ENCODE data around the gene PCYT1A.

DNA sequence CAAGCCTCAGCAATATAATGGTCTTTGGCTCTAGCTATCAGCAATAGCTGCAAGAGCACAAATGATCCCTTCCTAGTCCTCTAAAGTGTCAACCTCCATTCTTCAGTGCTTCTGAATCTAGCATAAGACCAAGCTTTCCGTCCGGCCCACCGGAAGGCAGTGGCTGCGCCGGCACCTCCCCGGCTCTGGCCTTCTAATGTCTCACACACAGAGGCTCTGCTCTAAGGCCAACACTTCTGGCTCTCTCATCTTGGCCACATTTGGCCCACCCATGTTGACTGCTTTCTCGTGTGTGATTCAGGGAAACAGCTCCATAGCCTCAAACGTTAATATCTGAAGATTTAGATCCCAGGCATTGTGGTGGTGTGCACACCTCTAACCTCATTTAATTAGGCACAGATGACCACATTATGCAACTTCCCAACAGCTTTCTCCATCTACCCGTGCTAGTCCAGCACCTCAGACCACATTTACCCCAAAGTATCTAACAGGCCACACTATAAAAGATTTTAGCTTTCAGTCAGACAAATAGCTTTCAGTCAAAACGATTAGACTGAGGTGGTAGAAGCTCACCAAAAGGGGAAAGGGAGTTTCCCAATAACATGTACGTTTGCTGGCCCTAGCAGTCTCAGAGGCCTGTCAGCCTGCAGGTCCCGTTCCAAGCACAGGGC, 51.9 kb downstream of the PCYT1A start:
- TF ChIP-seq NFIC (IDR thresholded peaks at IDR 0.05; ENCODE audit: low read depth, low read length) (0 out of 2 replicates have a peak, but pooled peaks have one; percentile 20), LARP7 (IDR thresholded peaks at IDR 0.05) (no peak), EZH2 (IDR thresholded peaks at IDR 0.05; ENCODE audit: borderline replicate concordance, control insufficient read depth, low read depth, low read length) (no peak), TCF7 (IDR thresholded peaks at IDR 0.05; ENCODE audit: borderline replicate concordance) (no peak), NRF1 (conservative IDR thresholded peaks at IDR 0.05; ENCODE audit: low read depth, low read length) (no peak), EED (IDR thresholded peaks at IDR 0.05; ENCODE audit: low read depth) (no peak), MXI1 (IDR thresholded peaks at IDR 0.05; ENCODE audit: low read depth, low read length) (no peak)

All from GM12878 (cell line).